ENCODE measurements around the gene TMEM108. TPM values are rescaled to one million over a fixed set of nuclear protein-coding genes. Genes with fewer than 3 reads are reported as not detected.
"Not testable (repeated sequence)": the region's sequence is repeated elsewhere in the genome, so short reads cannot be mapped to it uniquely, and the experiment has no call there.

The TMEM108 gene
- total RNA-seq, result 1 to 10 TPM in 1 of 5 donors, under 1 TPM in 2, not detected in 2; 0.43 to 1.3 (median 0.92) TPM
- polyA plus RNA-seq, result 1 to 10 TPM in 1 of 3 donors, under 1 TPM in 2; 0.37 to 2.1 (median 0.76) TPM
- long read RNA-seq, donor 1, partial matches to known transcripts, result 0 of 4 reads
- long read RNA-seq, donor 1, other reads (novel, unspliced or antisense), result 0 of 4 reads
- long read RNA-seq, donor 2, partial matches to known transcripts, result 0 of 3 reads
- long read RNA-seq, donor 2, other reads (novel, unspliced or antisense), result 0 of 3 reads
- long read RNA-seq, donor 3, partial matches to known transcripts, result 0 of 4 reads
- long read RNA-seq, donor 3, other reads (novel, unspliced or antisense), result 0 of 4 reads
- long read RNA-seq, donor 4, partial matches to known transcripts, result 0 of 1 reads
- long read RNA-seq, donor 4, other reads (novel, unspliced or antisense), result 0 of 1 reads
- long read RNA-seq, donor 5, partial matches to known transcripts, result 0 of 1 reads
- long read RNA-seq, donor 5, other reads (novel, unspliced or antisense), result 0 of 1 reads
- long read RNA-seq, donor 6, result 0 reads
- long read RNA-seq, donor 7, partial matches to known transcripts, result 7 of 10 reads
- long read RNA-seq, donor 7, other reads (novel, unspliced or antisense), result 0 of 10 reads
- long read RNA-seq, donor 8, partial matches to known transcripts, result 0 of 5 reads
- long read RNA-seq, donor 8, other reads (novel, unspliced or antisense), result 0 of 5 reads
- long read RNA-seq, donor 9, partial matches to known transcripts, result 0 of 1 reads
- long read RNA-seq, donor 9, other reads (novel, unspliced or antisense), result 0 of 1 reads
- long read RNA-seq, donor 10, partial matches to known transcripts, result 0 of 3 reads
- long read RNA-seq, donor 10, other reads (novel, unspliced or antisense), result 0 of 3 reads

- H3K27ac ChIP-seq, result peak within 1 kb of the TSS in 3 of 5 donors; percentile 2 to 40 (median 28)
- intact Hi-C loops (cut with DNase I; ENCODE audit: low total_unique reads), result loop anchor here (5.0 kb wide), 2 partner anchors 311 to 344 kb away; no protein-coding TSS in a partner anchor
Measured at GRCh38 chr3:133038089-133038730, at the start of gene TMEM108. TMEM108 (plus strand) TSS chr3:133038391.

GRCh38 chr3:132995971-132996370 lies 42.2 kb upstream of the TMEM108 start:
- Histone ChIP-seq H3K27ac (no peak overlapping the region), H3K27me3 (no peaks in the 10 kb centered on the region), H3K9me3 (no peaks in the 10 kb centered on the region), H3K4me3 (no peak overlapping the region), H3K4me1 (no peaks in the 10 kb centered on the region), H3K36me3 (no peaks in the 10 kb centered on the region)
- 83 to 100% (median 88%) methylated on average over 1 of the region's 1 CpG for WGBS, 5 donors
- intact Hi-C loops (cut with DNase I; ENCODE audit: low total_unique reads), result no loop called here
- no peak for DNase-seq
- TF ChIP-seq POLR2A (IDR thresholded peaks at IDR 0.05) (no peak), POLR2AphosphoS5 (IDR thresholded peaks at IDR 0.05) (no peak), EP300 (IDR thresholded peaks at IDR 0.05) (no peak), CTCF (IDR thresholded peaks at IDR 0.05) (no peak)

More at GRCh38 chr3:133038089-133038730, at the start of gene TMEM108:
- TF ChIP-seq POLR2AphosphoS5 (IDR thresholded peaks at IDR 0.05), result no peak
- no peak for TF ChIP-seq EP300 (IDR thresholded peaks at IDR 0.05)
- no peak for TF ChIP-seq POLR2A (IDR thresholded peaks at IDR 0.05)
- no peak for TF ChIP-seq CTCF (IDR thresholded peaks at IDR 0.05)
- Histone ChIP-seq H3K9me3 (no peaks in the 10 kb centered on the region), H3K27me3 (peaks cover 0 to 37% (median 25%) of the 10 kb centered on the region in 3 donors), H3K36me3 (no peaks in the 10 kb centered on the region), H3K4me3 (peak within 1 kb of the TSS; percentile 58 to 72 (median 64)), H3K4me1 (peaks cover 7 to 45% (median 34%) of the 10 kb centered on the region in 4 donors)
- peak; percentile 81 to 95 for DNase-seq
- whole genome bisulfite sequencing, 5 donors, result 1 to 5% (median 2%) methylated on average over 54 to 57 of the region's 57 CpGs

- WGBS, 5 donors, result 72 to 88% (median 84%) methylated on average over 2 of the region's 2 CpGs
- Histone ChIP-seq H3K27me3 (no peaks in the 10 kb centered on the region), H3K4me3 (no peak overlapping the region), H3K27ac (no peak overlapping the region), H3K9me3 (no peaks in the 10 kb centered on the region), H3K4me1 (no peaks in the 10 kb centered on the region), H3K36me3 (no peaks in the 10 kb centered on the region)
- TF ChIP-seq EP300 (IDR thresholded peaks at IDR 0.05) (no peak), CTCF (IDR thresholded peaks at IDR 0.05) (no peak), POLR2AphosphoS5 (IDR thresholded peaks at IDR 0.05) (no peak), POLR2A (IDR thresholded peaks at IDR 0.05) (no peak)
- intact Hi-C loops (cut with DNase I; ENCODE audit: low total_unique reads), result no loop called here
- DNase-seq, result no peak
Measured at GRCh38 chr3:132997404-132998185, 40.6 kb upstream of the TMEM108 start.

GRCh38 chr3:133005032-133005431 lies 33.2 kb upstream of the TMEM108 start:
- H3K4me1 ChIP-seq; H3K27me3 ChIP-seq; DNase-seq; intact Hi-C loops (cut with DNase I; ENCODE audit: low total_unique reads); H3K36me3 ChIP-seq; H3K27ac ChIP-seq; H3K4me3 ChIP-seq: not testable (repeated sequence)
- peaks cover 0 to 12% (median 4%) of the 10 kb centered on the region in 4 donors for H3K9me3 ChIP-seq
- 80 to 100% (median 93%) methylated on average over 4 to 8 of the region's 9 CpGs for WGBS, 5 donors
